Testis (tissue), 3 donors: ENCODE measurements around the gene NRG2. TPM values are rescaled to one million over a fixed set of nuclear protein-coding genes. Genes with fewer than 3 reads are reported as not detected.

Experiments used
- DNase-seq: peaks from one replicate; pipeline ENCODE4 v3.0.0-alpha.2; 2019
- H3K27ac ChIP-seq, 2 donors: fragments of 200-600 bp; sonication (generic); one replicate each; pipeline ENCODE4 v1.5.1; 2019
- H3K27me3 ChIP-seq: fragments of 200-600 bp; sonication (generic); one replicate; pipeline ENCODE4 v1.5.1; 2019
- H3K36me3 ChIP-seq: fragments of 200-600 bp; sonication (generic); one replicate; pipeline ENCODE4 v1.5.1; 2017; ENCODE audit warnings: low read depth; ENCODE audit errors: missing control alignments
- H3K4me1 ChIP-seq: fragments of 200-600 bp; sonication (generic); one replicate; pipeline ENCODE4 v1.5.1; 2019
- H3K4me3 ChIP-seq, 2 donors: fragments of 200-600 bp; sonication (generic); one replicate each; pipeline ENCODE4 v1.5.1; 2017 to 2019
- H3K9me3 ChIP-seq: fragments of 200-600 bp; sonication (generic); one replicate; pipeline ENCODE4 v1.5.1; 2017
- CTCF ChIP-seq, 3 experiments: fragments of 450-650 bp in 2 of 3; fragments of 200-600 bp in 1 of 3; sonication (generic) in 1 of 3; IDR thresholded peaks; one replicate each; pipeline ENCODE4 v1.5.1; 2016 to 2019; ENCODE audit warnings: antibody characterized with exemption in 3 of 3, mild to moderate bottlenecking in 2 of 3, moderate library complexity in 1 of 3
- POLR2A ChIP-seq: fragments of 450-650 bp; IDR thresholded peaks from one replicate; pipeline ENCODE4 v1.6.1; 2017; ENCODE audit warnings: antibody characterized with exemption, mild to moderate bottlenecking, moderate library complexity
- WGBS, 2 donors: methylation state at CpG; one replicate each; pipeline ENCODE4 v1.1.5; 2018; 5-methylcytosine and 5-hydroxymethylcytosine counted together
- intact Hi-C: fragments of 100-400 bp; cut with DNase I; formaldehyde crosslinking; loops from one replicate; pipeline ENCODE4 v1.15.1; 2023; ENCODE audit warnings: low total_unique reads
- polyA plus RNA-seq: library from polyadenylated mRNA; stranded (reverse); fragments of 350-450 nt; fragmentation: Illumina TruSeq; extraction: RNeasy Lipid Tissue Mini Kit (QIAGEN cat#74804); gene quantifications from one replicate; pipeline ENCODE4 v1.2.3, GENCODE V29; 2014; ENCODE audit warnings: low read depth, low replicate concordance; ENCODE audit not compliant: insufficient read depth
- total RNA-seq, 2 donors: library from RNA; depleted of rRNA; stranded (reverse); fragments of >200 nt; gene quantifications; one replicate each; pipeline ENCODE4 v1.2.3, GENCODE V29; 2016

The NRG2 gene
- total and polyA plus RNA-seq, 3 donors from 2014 or later: 4.8 to 23.2 (median 13.0) TPM

GRCh38 chr5:139994234-139994633 is 48.9 kb downstream of the NRG2 start:
- intact Hi-C loops: no loop called here
- TF ChIP-seq CTCF (IDR thresholded peaks at IDR 0.05): no peak
- no peak for TF ChIP-seq POLR2A
- Histone ChIP-seq H3K27me3 (no peaks in the 10 kb centered on the region), H3K4me1 (no peaks in the 10 kb centered on the region), H3K36me3 (no peaks in the 10 kb centered on the region), H3K9me3 (no peaks in the 10 kb centered on the region), H3K27ac (no peak overlapping the region), H3K4me3 (no peak overlapping the region)
- 67 to 76% methylated on average over 1 of the region's 1 CpG for WGBS, 2 donors
- DNase-seq: no peak

- Histone ChIP-seq H3K36me3 (no peaks in the 10 kb centered on the region), H3K27ac (no peak overlapping the region), H3K4me1 (no peaks in the 10 kb centered on the region), H3K9me3 (no peaks in the 10 kb centered on the region), H3K4me3 (no peak overlapping the region), H3K27me3 (no peaks in the 10 kb centered on the region)
- WGBS, 2 donors: 83 to 84% methylated on average over 3 of the region's 3 CpGs
- intact Hi-C loops: no loop called here
- DNase-seq: no peak
- TF ChIP-seq POLR2A: no peak
- no peak for TF ChIP-seq CTCF (IDR thresholded peaks at IDR 0.05)
Measured at GRCh38 chr5:139985733-139986132, 57.4 kb downstream of the NRG2 start.

- TF ChIP-seq POLR2A: no peak
- no peak for TF ChIP-seq CTCF (IDR thresholded peaks at IDR 0.05)
- intact Hi-C loops: no loop called here
- Histone ChIP-seq H3K9me3 (no peaks in the 10 kb centered on the region), H3K4me1 (no peaks in the 10 kb centered on the region), H3K27ac (no peak overlapping the region), H3K27me3 (no peaks in the 10 kb centered on the region), H3K4me3 (no peak overlapping the region), H3K36me3 (no peaks in the 10 kb centered on the region)
- DNase-seq: no peak
- 72 to 81% methylated on average over 5 of the region's 5 CpGs for WGBS, 2 donors
Measured at GRCh38 chr5:139985290-139985689, 57.8 kb downstream of the NRG2 start.

GRCh38 chr5:139984816-139985215 is 58.3 kb downstream of the NRG2 start:
- TF ChIP-seq CTCF (IDR thresholded peaks at IDR 0.05) (no peak), POLR2A (no peak)
- no peak overlapping the region for H3K4me3 ChIP-seq
- WGBS, 2 donors: 85 to 89% methylated on average over 1 of the region's 1 CpG
- H3K27ac ChIP-seq: no peak overlapping the region
- no peak for DNase-seq
- intact Hi-C loops: no loop called here
- no peaks in the 10 kb centered on the region for H3K36me3 ChIP-seq
- no peaks in the 10 kb centered on the region for H3K27me3 ChIP-seq
- no peaks in the 10 kb centered on the region for H3K4me1 ChIP-seq
- H3K9me3 ChIP-seq: no peaks in the 10 kb centered on the region

- no peaks in the 10 kb centered on the region for H3K36me3 ChIP-seq
- no peaks in the 10 kb centered on the region for H3K27me3 ChIP-seq
- H3K4me3 ChIP-seq: no peak overlapping the region
- H3K9me3 ChIP-seq: no peaks in the 10 kb centered on the region
- TF ChIP-seq CTCF (IDR thresholded peaks at IDR 0.05) (no peak), POLR2A (no peak)
- no peak for DNase-seq
- intact Hi-C loops: no loop called here
- no peaks in the 10 kb centered on the region for H3K4me1 ChIP-seq
- no peak overlapping the region for H3K27ac ChIP-seq
Measured at GRCh38 chr5:139982975-139983240, 60.2 kb downstream of the NRG2 start.
